Activated B cell treated with CpG ODN at 0.5 μM for 24 hours (primary cell): Measurements from ENCODE around the gene CIT. TPM values are rescaled to one million over a fixed set of nuclear protein-coding genes. Genes with fewer than 3 reads are reported as not detected.

Experiments used
- ATAC-seq: fragments of 200-7000 bp; cut with Tn5 transposase; one replicate; pipeline ENCODE4 v1.10.0; 2021; ENCODE audit warnings: low read depth, mild to moderate bottlenecking, moderate library complexity
- CTCF ChIA-PET: fragments of 350-600 bp; sonication (Branson Sonifier 250); formaldehyde crosslinking; loops from one replicate; lab custom pipeline; 2021; ENCODE audit warnings: antibody characterized with exemption; lab: Charles Lee
- POLR2A ChIA-PET: fragments of 350-600 bp; sonication (Branson Sonifier 250); formaldehyde crosslinking; loops from one replicate; lab custom pipeline; 2021; ENCODE audit warnings: antibody characterized with exemption; lab: Charles Lee
- DNase-seq: peaks from one replicate; pipeline ENCODE4 v3.0.0; 2022
- H3K27ac Mint-ChIP-seq: one replicate; pipeline ENCODE4 v1.8.0; 2020; ENCODE audit warnings: mixed read lengths
- H3K27me3 Mint-ChIP-seq: one replicate; pipeline ENCODE4 v1.8.0; 2021; ENCODE audit warnings: mixed read lengths
- H3K36me3 Mint-ChIP-seq: one replicate; pipeline ENCODE4 v1.8.0; 2021; ENCODE audit warnings: low read depth, mixed read lengths
- H3K4me1 Mint-ChIP-seq: one replicate; pipeline ENCODE4 v1.8.0; 2021; ENCODE audit warnings: mixed read lengths
- H3K4me3 Mint-ChIP-seq: one replicate; pipeline ENCODE4 v1.8.0; 2020; ENCODE audit warnings: mild to moderate bottlenecking, mixed read lengths
- H3K9me3 Mint-ChIP-seq: one replicate; pipeline ENCODE4 v1.8.0; 2020; ENCODE audit warnings: mixed read lengths
- CTCF ChIP-seq: fragments of 200-600 bp; IDR thresholded peaks from one replicate; pipeline ENCODE4 v1.8.0; 2022; ENCODE audit warnings: antibody characterized with exemption, mild to moderate bottlenecking
- intact Hi-C: fragments of 100-400 bp; cut with micrococcal nuclease; formaldehyde crosslinking; loops from one replicate; pipeline ENCODE4 v1.15.1; 2024
- total RNA-seq: library from RNA; stranded (reverse); gene quantifications from 2 replicates; pipeline ENCODE4 v1.2.3, GENCODE V29; 2022

Gene CIT
- total RNA-seq, 1 donor from 2014 or later = 6.1 TPM

GRCh38 chr12:119652665-119653064, 224.5 kb downstream of the CIT start:
- no peak for DNase-seq
- no peak overlapping the region for H3K4me3 Mint-ChIP-seq
- H3K27me3 Mint-ChIP-seq = no peaks in the 10 kb centered on the region
- no peaks in the 10 kb centered on the region for H3K36me3 Mint-ChIP-seq
- ATAC-seq = no peak
- H3K27ac Mint-ChIP-seq = no peak overlapping the region
- H3K4me1 Mint-ChIP-seq = no peaks in the 10 kb centered on the region
- intact Hi-C loops = no loop called here
- POLR2A ChIA-PET = no interaction called here
- no peak for TF ChIP-seq CTCF
- peaks cover 12% of the 10 kb centered on the region for H3K9me3 Mint-ChIP-seq
- CTCF ChIA-PET = no interaction called here

GRCh38 chr12:119649202-119649808, 227.8 kb downstream of the CIT start:
- no peaks in the 10 kb centered on the region for H3K4me1 Mint-ChIP-seq
- H3K27me3 Mint-ChIP-seq = peaks cover 7% of the 10 kb centered on the region
- DNase-seq (no peak), ATAC-seq (no peak)
- H3K36me3 Mint-ChIP-seq = no peaks in the 10 kb centered on the region
- no peak overlapping the region for H3K4me3 Mint-ChIP-seq
- intact Hi-C loops = no loop called here
- ChIA-PET POLR2A (interaction anchor here (0.7 kb wide), 1 partner anchor 30 kb away, joined by 7 read pairs; no protein-coding TSS in a partner anchor), CTCF (interaction anchor here (1.1 kb wide), 1 partner anchor 57 kb away, joined by 3 read pairs; no protein-coding TSS in a partner anchor)
- no peak overlapping the region for H3K27ac Mint-ChIP-seq
- H3K9me3 Mint-ChIP-seq = peaks cover 12% of the 10 kb centered on the region
- TF ChIP-seq CTCF = peak; percentile 68

DNA sequence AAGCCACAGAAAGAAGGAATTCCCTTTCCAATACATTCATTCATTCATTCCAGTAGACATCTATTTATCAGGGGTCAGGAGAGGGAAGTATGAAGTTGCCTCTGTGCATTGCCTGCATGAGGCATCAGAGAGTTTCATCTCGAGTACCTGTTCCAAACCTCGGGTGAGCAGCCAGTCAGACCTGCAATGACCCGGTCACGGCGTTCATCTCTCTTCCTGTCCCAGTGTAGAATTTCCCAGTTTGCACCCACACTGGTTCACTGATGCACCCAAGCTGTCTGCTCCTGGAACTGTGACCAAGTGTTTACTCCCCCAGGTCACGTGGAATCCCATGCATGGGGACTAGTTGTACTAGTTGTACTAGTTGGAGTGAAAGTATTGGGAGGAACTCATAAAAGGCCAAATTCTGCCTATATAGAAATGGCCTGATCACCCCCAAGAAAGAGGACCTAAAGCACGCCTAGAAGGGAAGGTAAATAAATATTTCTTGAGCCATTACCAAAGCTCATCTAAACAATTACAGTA, 231.5 kb downstream of the CIT start:
- no peaks in the 10 kb centered on the region for H3K36me3 Mint-ChIP-seq
- intact Hi-C loops = no loop called here

DNA sequence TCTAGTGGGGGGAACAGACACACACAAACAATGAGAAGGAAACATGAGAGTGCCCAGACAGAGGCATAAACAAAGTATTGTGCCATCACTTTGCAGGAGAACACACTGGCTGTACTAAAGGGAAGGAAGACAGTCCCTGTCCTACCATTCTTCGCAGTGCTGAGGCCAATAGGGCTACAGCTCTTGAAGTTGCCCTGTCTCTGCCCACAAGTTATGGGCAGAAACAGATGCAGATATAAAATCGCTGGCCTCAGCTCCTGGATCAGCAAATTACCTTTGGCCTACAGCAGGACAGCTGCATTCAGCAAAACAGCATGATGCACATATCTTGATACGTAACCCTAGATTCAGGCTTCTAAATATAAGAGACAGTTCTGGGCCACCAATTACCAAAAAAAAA, 232.2 kb downstream of the CIT start:
- peaks cover 14% of the 10 kb centered on the region for H3K27me3 Mint-ChIP-seq
- no peaks in the 10 kb centered on the region for H3K36me3 Mint-ChIP-seq
- H3K4me3 Mint-ChIP-seq = no peak overlapping the region
- no peaks in the 10 kb centered on the region for H3K9me3 Mint-ChIP-seq
- POLR2A ChIA-PET = no interaction called here
- CTCF ChIA-PET = interaction anchor here (1.2 kb wide), 1 partner anchor 14 kb away, joined by 4 read pairs; no protein-coding TSS in a partner anchor
- intact Hi-C loops = no loop called here
- no peak for TF ChIP-seq CTCF
- no peaks in the 10 kb centered on the region for H3K4me1 Mint-ChIP-seq
- no peak for DNase-seq
- no peak for ATAC-seq
- no peak overlapping the region for H3K27ac Mint-ChIP-seq

More for the DNA sequence above, 231.5 kb downstream of the CIT start:
- ATAC-seq = no peak
- Mint-ChIP-seq H3K4me1 (no peaks in the 10 kb centered on the region), H3K27ac (no peak overlapping the region), H3K9me3 (no peaks in the 10 kb centered on the region), H3K27me3 (peaks cover 14% of the 10 kb centered on the region), H3K4me3 (no peak overlapping the region)
- ChIA-PET CTCF (interaction anchor here (0.6 to 1.2 kb wide), 2 partner anchors 13 to 259 kb away, joined by 3 to 4 read pairs; no protein-coding TSS in a partner anchor), POLR2A (no interaction called here)
- DNase-seq = no peak
- TF ChIP-seq CTCF = no peak

DNA sequence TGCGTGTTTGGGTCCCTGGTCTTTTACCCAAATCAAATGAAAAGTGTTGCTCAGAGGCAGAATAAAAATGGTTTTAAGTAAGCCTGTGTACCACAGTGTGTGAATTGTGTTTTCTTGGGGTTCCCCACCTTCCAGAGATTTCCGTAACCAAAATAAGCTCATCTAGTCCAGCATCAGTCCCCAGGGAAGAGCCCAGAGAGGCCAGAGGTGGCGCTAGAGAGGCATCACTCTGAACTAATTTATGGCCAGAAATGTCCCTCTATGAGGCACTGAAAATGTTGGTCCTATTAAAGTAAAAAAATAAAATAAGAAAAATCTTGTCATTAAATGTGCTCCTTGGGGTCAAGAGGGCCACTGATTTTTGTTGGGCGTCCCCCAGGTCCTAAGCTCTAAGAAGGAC, 234.1 kb downstream of the CIT start:
- no peak for TF ChIP-seq CTCF
- no peak overlapping the region for H3K27ac Mint-ChIP-seq
- DNase-seq = no peak
- no peaks in the 10 kb centered on the region for H3K4me1 Mint-ChIP-seq
- intact Hi-C loops = no loop called here
- H3K4me3 Mint-ChIP-seq = no peak overlapping the region
- ATAC-seq = no peak
- no peaks in the 10 kb centered on the region for H3K36me3 Mint-ChIP-seq
- no peaks in the 10 kb centered on the region for H3K9me3 Mint-ChIP-seq
- CTCF ChIA-PET = interaction anchor here (1.7 kb wide), 1 partner anchor 16 kb away, joined by 4 read pairs; no protein-coding TSS in a partner anchor
- peaks cover 18% of the 10 kb centered on the region for H3K27me3 Mint-ChIP-seq
- POLR2A ChIA-PET = no interaction called here

Other genes starting within 250 kb of the CIT start
- gene PRKAB1, start 209.2 kb downstream of the CIT start, total RNA-seq = 43.9 and 49.1 TPM in 2 replicates
- gene BICDL1, start 111.9 kb upstream of the CIT start, total RNA-seq = 15.1 and 16.8 TPM in 2 replicates
- gene RAB35, start 239.4 kb upstream of the CIT start, total RNA-seq = 43.8 and 45.6 TPM in 2 replicates